ENCODE data around the gene PAPPA. TPM values are rescaled to one million over a fixed set of nuclear protein-coding genes. Genes with fewer than 3 reads are reported as not detected.

The PAPPA gene
- total RNA-seq, 2 experiments from 2014 or later: not detected

DNA sequence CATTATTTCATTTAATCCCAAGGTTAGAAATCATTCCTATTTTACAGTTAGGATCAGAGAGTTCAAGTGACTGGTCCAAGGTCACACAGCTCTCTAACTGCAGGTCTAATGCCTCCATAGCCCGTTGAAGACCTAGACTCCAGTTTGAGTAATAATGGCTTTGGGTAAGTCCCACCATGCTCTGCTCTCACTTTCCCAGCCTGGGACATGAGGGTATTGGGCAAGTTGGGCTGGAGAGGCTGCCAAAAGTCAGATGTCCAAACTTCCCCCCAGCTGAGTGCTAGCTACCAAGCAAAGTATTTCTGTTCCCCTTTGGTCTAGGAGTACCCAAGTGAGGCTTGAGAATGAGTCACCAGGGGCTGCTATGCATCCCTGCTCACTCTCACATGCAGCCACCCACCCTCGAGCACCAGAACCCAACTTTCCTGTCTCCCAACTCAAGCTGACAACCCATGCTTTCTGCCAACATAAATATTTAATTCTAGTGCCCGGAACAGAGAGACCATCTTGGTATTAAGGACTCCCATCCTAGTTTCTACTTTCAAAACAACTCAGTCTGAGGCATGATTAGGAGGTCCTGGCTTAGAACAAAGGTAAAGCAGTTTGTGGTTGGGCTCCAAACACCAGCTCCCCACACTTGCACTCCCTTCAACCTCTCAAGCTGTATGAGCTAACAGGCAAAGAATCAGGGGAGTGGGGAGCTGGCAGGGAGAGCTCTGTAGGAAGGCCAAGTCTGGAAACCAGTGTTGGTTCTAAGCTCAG lies 297.0 kb downstream of the PAPPA start:
- TF ChIP-seq, protein P1, sequence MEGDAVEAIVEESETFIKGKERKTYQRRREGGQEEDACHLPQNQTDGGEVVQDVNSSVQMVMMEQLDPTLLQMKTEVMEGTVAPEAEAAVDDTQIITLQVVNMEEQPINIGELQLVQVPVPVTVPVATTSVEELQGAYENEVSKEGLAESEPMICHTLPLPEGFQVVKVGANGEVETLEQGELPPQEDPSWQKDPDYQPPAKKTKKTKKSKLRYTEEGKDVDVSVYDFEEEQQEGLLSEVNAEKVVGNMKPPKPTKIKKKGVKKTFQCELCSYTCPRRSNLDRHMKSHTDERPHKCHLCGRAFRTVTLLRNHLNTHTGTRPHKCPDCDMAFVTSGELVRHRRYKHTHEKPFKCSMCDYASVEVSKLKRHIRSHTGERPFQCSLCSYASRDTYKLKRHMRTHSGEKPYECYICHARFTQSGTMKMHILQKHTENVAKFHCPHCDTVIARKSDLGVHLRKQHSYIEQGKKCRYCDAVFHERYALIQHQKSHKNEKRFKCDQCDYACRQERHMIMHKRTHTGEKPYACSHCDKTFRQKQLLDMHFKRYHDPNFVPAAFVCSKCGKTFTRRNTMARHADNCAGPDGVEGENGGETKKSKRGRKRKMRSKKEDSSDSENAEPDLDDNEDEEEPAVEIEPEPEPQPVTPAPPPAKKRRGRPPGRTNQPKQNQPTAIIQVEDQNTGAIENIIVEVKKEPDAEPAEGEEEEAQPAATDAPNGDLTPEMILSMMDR (conservative IDR thresholded peaks at IDR 0.05; ENCODE audit: low read length): no peak
- no peak for TF ChIP-seq EZH2phosphoT487 (IDR thresholded peaks at IDR 0.05; ENCODE audit: borderline replicate concordance, low read depth, low read length)
- ChIA-PET POLR2A (no interaction called here), CTCF (ENCODE audit: unreplicated experiment) (no interaction called here)
- no TSS peak for BruUV-seq (replicated peaks)
- H3K79me2 ChIP-seq (ENCODE audit: insufficient read depth, low read depth, low read length): no peaks in the 10 kb centered on the region
- no peaks in the 10 kb centered on the region for H3K9me2 ChIP-seq (ENCODE audit: insufficient read depth, low read length)
- intact Hi-C loops (cut with micrococcal nuclease; ENCODE audit: unreplicated experiment): no loop called here
- no peaks in the 10 kb centered on the region for H3K36me3 ChIP-seq (ENCODE audit: insufficient read depth, low read length)
- DNase-seq (ENCODE audit: low spot score): no peak
- no peak overlapping the region for H3K4me2 ChIP-seq (ENCODE audit: low read length)
- no peak overlapping the region for H2AFZ ChIP-seq (ENCODE audit: low read length)
- H3K9me3 ChIP-seq (ENCODE audit: low read length): no peaks in the 10 kb centered on the region
- H3K4me3 ChIP-seq (ENCODE audit: low read depth, low read length, poor library complexity, severe bottlenecking): no peak overlapping the region
- no peak overlapping the region for H3K27ac ChIP-seq (ENCODE audit: low read depth, low read length, poor library complexity, severe bottlenecking)
- no peaks in the 10 kb centered on the region for H4K20me1 ChIP-seq (ENCODE audit: insufficient read depth, low read length)
- no peaks in the 10 kb centered on the region for H3K4me1 ChIP-seq (ENCODE audit: insufficient read depth, low read length, poor library complexity, severe bottlenecking)

- ChIA-PET POLR2A (no interaction called here), CTCF (ENCODE audit: unreplicated experiment) (no interaction called here)
- Histone ChIP-seq H3K27ac (ENCODE audit: low read depth, low read length, poor library complexity, severe bottlenecking) (no peak overlapping the region), H3K36me3 (ENCODE audit: insufficient read depth, low read length) (no peaks in the 10 kb centered on the region), H3K4me1 (ENCODE audit: insufficient read depth, low read length, poor library complexity, severe bottlenecking) (no peaks in the 10 kb centered on the region), H3K9me2 (ENCODE audit: insufficient read depth, low read length) (no peaks in the 10 kb centered on the region), H3K9me3 (ENCODE audit: low read length) (no peaks in the 10 kb centered on the region), H3K79me2 (ENCODE audit: insufficient read depth, low read depth, low read length) (no peaks in the 10 kb centered on the region), H3K4me3 (ENCODE audit: low read depth, low read length, poor library complexity, severe bottlenecking) (no peak overlapping the region), H4K20me1 (ENCODE audit: insufficient read depth, low read length) (no peaks in the 10 kb centered on the region), H2AFZ (ENCODE audit: low read length) (no peak overlapping the region), H3K4me2 (ENCODE audit: low read length) (no peak overlapping the region)
- TF ChIP-seq, protein P1 (conservative IDR thresholded peaks at IDR 0.05; ENCODE audit: low read length): no peak
- no peak for TF ChIP-seq EZH2phosphoT487 (IDR thresholded peaks at IDR 0.05; ENCODE audit: borderline replicate concordance, low read depth, low read length)
- intact Hi-C loops (cut with micrococcal nuclease; ENCODE audit: unreplicated experiment): no loop called here
- BruUV-seq (replicated peaks): no TSS peak
- DNase-seq (ENCODE audit: low spot score): no peak
Measured at GRCh38 chr9:116451500-116452115, 298.0 kb downstream of the PAPPA start.
